ENCODE results near the gene DNAH10.

DNA sequence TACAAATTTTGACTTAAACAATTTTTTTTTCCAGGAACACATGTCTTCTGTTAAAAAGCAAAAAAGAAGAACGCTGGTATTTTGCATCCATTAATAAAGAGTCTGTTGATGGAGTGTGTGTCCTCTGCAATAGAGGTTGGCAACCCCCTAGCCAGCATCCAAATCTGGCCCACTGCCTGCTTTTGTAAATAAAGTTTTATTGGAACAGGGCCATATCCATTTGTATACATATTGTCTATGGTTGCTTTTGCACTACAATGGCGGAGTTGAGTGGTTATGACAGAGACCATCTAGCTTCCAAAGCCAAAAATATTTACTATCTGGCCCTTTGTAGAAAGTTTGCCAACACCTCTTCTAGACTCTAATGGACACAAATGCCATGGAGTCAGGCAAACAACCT is 160.9 kb downstream of the DNAH10 start:
- TF ChIP-seq, protein P1, sequence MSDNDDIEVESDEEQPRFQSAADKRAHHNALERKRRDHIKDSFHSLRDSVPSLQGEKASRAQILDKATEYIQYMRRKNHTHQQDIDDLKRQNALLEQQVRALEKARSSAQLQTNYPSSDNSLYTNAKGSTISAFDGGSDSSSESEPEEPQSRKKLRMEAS (IDR thresholded peaks at IDR 0.05), result no peak
- no peak for TF ChIP-seq EP300 (IDR thresholded peaks at IDR 0.05; ENCODE audit: borderline replicate concordance)
- no peak for TF ChIP-seq CEBPB (IDR thresholded peaks at IDR 0.05)
- no peak for TF ChIP-seq CREB1 (IDR thresholded peaks at IDR 0.05; ENCODE audit: low read depth)
- TF ChIP-seq ZBTB7A (IDR thresholded peaks at IDR 0.05; ENCODE audit: low read depth), result no peak
- TF ChIP-seq RAD21 (IDR thresholded peaks at IDR 0.05; ENCODE audit: low read depth), result no peak
- TF ChIP-seq TAF1 (IDR thresholded peaks at IDR 0.05; ENCODE audit: low read depth), result no peak
- TF ChIP-seq YY1 (IDR thresholded peaks at IDR 0.05; ENCODE audit: low read depth), result no peak

Measured in Ishikawa (cell line).